SH-SY5Y (cell line): ENCODE data around the gene FRMD4A.

Source experiments
- GATA2 ChIP-seq: IDR thresholded peaks from 2 replicates; pipeline ENCODE4 v1.6.1; 2011; ENCODE audit warnings: mild to moderate bottlenecking, low read depth, low read length
- GATA3 ChIP-seq: IDR thresholded peaks from 2 replicates; pipeline ENCODE4 v1.6.1; 2011; ENCODE audit warnings: low read depth, mild to moderate bottlenecking, low read length, moderate library complexity

The FRMD4A gene

GRCh38 chr10:14327527-14327926 is 3.2 kb downstream of the FRMD4A start:
- TF ChIP-seq GATA3 (no peak), GATA2 (no peak)

GRCh38 chr10:14326581-14326980 is 4.1 kb downstream of the FRMD4A start:
- no peak for TF ChIP-seq GATA3
- TF ChIP-seq GATA2 = no peak

GRCh38 chr10:14325325-14325955 is 5.3 kb downstream of the FRMD4A start:
- TF ChIP-seq GATA3 (no peak), GATA2 (no peak)

GRCh38 chr10:14322526-14323188 is 8.1 kb downstream of the FRMD4A start:
- TF ChIP-seq GATA3 (no peak), GATA2 (no peak)

- TF ChIP-seq GATA2 (no peak), GATA3 (no peak)
These were observed 12.7 kb downstream of the FRMD4A start for GRCh38 chr10:14318007-14318406.

GRCh38 chr10:14312014-14312413 is 18.7 kb downstream of the FRMD4A start:
- no peak for TF ChIP-seq GATA2
- no peak for TF ChIP-seq GATA3

- no peak for TF ChIP-seq GATA3
These were observed 19.3 kb downstream of the FRMD4A start for GRCh38 chr10:14311206-14311957.

GRCh38 chr10:14309593-14309992 is 21.1 kb downstream of the FRMD4A start:
- TF ChIP-seq GATA3 (no peak), GATA2 (no peak)

- TF ChIP-seq GATA2 (no peak), GATA3 (no peak)
These were observed 24.5 kb downstream of the FRMD4A start for GRCh38 chr10:14306190-14306589.

GRCh38 chr10:14304046-14304445 is 26.7 kb downstream of the FRMD4A start:
- TF ChIP-seq GATA2 (no peak), GATA3 (no peak)

- TF ChIP-seq GATA2 = no peak
- no peak for TF ChIP-seq GATA3
These were observed 28.7 kb downstream of the FRMD4A start for GRCh38 chr10:14302035-14302434.

- TF ChIP-seq GATA3 = no peak
- no peak for TF ChIP-seq GATA2
These were observed 31.2 kb downstream of the FRMD4A start for GRCh38 chr10:14299556-14299955.

- TF ChIP-seq GATA3 = no peak
- no peak; the same call in 1 of the 2 replicates for TF ChIP-seq GATA2
These were observed 34.5 kb downstream of the FRMD4A start for GRCh38 chr10:14296065-14296709.

- TF ChIP-seq GATA2 (no peak), GATA3 (no peak)
These were observed 36.2 kb downstream of the FRMD4A start for GRCh38 chr10:14294347-14295059.
